ENCODE data around the gene C10orf62.
A peak's percentile ranks its signal among the peaks of the same experiment; 100 is the strongest.
"Not testable (repeated sequence)": the region's sequence is repeated elsewhere in the genome, so short reads cannot be mapped to it uniquely, and the experiment has no call there.

C10orf62 gene

GRCh38 chr10:97632949-97633884 lies 43.7 kb downstream of the C10orf62 start, which contains the start of gene MORN4:
Gene MORN4, minus strand, starts transcription at chr10:97633500. Its CDS starts 13,847 bp downstream, at chr10:97619653.
- DNase-seq = peak; percentile 92

GRCh38 chr10:97633921-97634320 lies 44.4 kb downstream of the C10orf62 start:
- peak; percentile 14 for DNase-seq

- DNase-seq = no peak
Observed at GRCh38 chr10:97635577-97635976, 46.1 kb downstream of the C10orf62 start.

GRCh38 chr10:97639090-97639489 lies 49.6 kb downstream of the C10orf62 start:
- not testable (repeated sequence) for DNase-seq

GRCh38 chr10:97640174-97640867 lies 50.8 kb downstream of the C10orf62 start, which contains the start of gene PI4K2A:
Gene PI4K2A, plus strand, starts transcription at chr10:97640671. Its CDS starts 72 bp downstream, at chr10:97640743.
- DNase-seq = peak; percentile 99

Data from activated naive CD4-positive, alpha-beta T cell treated with anti-CD3 and anti-CD28 coated beads, Interleukin-2, amount 50 U/mL, for 16 hours (primary cell).